GM19438 (cell line): Measurements from ENCODE around the gene CFD.
"Not testable (repeated sequence)": the region's sequence is repeated elsewhere in the genome, so short reads cannot be mapped to it uniquely, and the experiment has no call there.

ENCODE experiments used
- ATAC-seq: cut with Tn5 transposase; IDR thresholded peaks from one replicate; pipeline ENCODE4 v1.9.1; 2021; ENCODE audit warnings: low read depth; ENCODE audit not compliant: unreplicated experiment

Gene CFD

GRCh38 chr19:885536-886224, 26.2 kb downstream of the CFD start:
- ATAC-seq: no peak

GRCh38 chr19:887072-887471, 27.6 kb downstream of the CFD start:
- no peak for ATAC-seq

- ATAC-seq: no peak
Observed at GRCh38 chr19:887599-887998, 28.1 kb downstream of the CFD start.

DNA sequence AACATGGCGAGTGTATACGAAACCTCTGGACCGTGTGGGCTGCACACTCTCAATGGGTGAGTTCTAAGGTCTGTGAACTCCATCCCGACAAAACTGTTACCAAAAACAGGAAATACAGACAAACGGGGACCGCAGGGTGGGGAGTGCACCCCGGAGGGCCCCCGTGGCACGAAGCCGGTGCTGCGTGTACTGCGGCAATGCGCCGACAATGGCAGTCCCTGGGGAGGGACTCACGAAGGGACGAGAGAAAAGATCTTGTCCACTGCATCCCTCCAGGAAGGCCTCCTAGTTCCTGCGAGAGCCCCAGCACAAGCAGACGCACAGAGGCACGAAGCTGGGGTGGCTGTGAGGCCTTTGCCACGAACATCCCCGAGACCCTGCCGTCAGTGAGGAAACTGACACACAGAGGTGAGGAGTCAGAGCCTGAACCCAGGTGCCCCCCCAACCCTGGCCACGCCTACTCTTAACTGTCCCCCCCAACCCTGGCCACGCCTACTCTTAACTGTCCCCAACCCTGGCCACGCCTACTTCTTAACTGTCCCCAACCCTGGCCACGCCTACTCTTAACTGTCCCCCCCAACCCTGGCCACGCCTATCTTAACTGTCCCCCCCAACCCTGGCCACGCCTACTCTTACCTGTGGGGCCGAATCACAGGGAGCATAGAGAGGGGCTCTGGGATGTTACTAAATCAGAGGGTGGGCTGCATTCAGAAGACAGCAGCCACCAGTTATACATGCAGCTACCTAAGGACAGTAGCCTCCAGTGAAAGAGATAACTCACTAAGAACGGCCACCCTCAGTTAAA, 29.3 kb downstream of the CFD start:
- ATAC-seq: no peak

- no peak for ATAC-seq
Observed at GRCh38 chr19:889662-890295, 30.3 kb downstream of the CFD start.

DNA sequence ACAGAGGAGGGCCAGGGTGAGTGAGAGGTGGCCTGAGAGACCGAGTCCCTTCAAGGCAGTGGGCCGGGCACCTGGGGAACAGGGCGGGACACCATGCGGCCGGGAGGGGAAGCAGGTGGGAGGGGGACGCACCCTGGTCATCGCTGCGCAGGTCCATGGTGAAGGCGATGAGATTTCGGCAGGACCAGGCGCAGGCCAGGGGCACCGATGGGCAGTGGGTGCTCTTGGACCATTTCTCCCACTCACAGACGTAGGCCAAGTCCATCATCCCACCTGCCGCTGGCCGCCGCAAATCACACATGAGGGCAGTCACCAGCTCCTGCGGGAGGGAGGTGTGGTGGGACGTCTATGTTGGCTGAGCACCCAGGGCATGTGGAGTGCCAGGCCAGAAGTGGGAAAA, 31.4 kb downstream of the CFD start:
- no peak for ATAC-seq

GRCh38 chr19:891421-892200, 32.1 kb downstream of the CFD start:
- ATAC-seq: not testable (repeated sequence)

DNA sequence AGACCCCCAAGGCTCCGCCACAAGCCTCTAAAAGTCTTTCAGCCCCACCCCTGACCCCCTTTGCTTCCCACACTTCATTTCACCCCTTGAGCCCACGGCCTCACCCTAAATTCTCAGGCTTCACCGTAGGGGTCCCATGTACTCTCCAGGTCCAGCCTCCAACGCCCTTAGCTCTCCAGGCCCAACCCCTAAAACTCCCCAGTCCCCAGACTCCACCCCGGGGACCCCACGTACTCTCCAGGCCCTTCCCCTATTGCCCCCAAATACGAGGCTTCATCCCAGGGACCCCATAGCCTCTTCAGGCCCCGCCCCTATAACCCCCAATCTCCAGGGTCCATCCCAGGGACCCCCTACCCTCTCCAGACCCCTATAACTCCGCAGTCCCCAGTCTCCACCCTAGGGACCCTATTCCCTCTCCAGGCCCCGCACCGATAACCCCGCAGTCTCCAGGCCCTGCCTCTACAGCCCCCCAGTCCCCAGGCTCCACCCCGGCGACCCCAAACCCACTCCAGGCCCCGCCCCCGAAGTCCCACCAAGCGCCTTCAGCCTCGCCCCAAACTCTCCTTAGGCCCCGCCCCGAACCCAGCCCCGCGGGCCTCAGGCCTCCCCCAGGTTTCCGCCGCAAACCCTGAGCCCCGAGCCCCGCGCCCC, 32.9 kb downstream of the CFD start:
- no peak for ATAC-seq

DNA sequence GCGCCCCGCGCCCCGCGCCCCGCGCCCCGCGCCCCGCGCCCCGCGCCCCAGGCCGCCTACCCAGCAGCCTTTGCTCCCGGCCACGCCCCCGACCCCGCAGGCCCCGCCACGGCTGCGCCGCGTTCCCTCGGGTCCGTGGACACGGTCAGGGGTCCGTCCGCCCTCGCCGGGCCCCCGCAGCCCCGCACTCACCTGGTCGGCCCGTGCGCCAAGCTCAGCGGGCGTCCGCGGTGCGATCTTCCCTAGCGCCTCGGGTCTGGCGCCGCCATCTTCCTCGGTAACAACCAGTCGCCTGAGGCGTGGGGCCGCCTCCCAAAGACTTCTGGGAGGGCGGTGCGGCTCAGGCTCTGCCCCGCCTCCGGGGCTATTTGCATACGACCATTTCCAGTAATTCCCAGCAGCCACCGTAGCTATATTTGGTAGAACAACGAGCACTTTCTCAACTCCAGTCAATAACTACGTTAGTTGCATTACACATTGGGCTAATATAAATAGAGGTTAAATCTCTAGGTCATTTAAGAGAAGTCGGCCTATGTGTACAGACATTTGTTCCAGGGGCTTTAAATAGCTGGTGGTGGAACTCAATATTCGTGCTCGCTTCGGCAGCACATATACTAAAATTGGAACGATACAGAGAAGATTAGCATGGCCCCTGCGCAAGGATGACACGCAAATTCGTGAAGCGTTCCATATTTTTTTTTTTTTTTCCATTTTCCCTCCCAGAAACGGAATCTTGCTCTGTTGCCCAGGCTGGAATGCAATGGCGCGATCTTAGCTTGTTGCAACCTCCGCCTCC, 33.6 kb downstream of the CFD start, which contains the start of the genes MED16 and RNU6-9:
Gene MED16, minus strand, starts transcription at position 294 of the 796 bp plus-strand sequence. CDS start 2,056 bp downstream, outside the sequence.
Gene RNU6-9, plus strand, starts transcription at position 591 of the 796 bp plus-strand sequence.
- peak; percentile 81 for ATAC-seq

GRCh38 chr19:896434-896833, 37.0 kb downstream of the CFD start:
- ATAC-seq: no peak

- ATAC-seq: no peak
Observed at GRCh38 chr19:896999-897398, 37.5 kb downstream of the CFD start.

DNA sequence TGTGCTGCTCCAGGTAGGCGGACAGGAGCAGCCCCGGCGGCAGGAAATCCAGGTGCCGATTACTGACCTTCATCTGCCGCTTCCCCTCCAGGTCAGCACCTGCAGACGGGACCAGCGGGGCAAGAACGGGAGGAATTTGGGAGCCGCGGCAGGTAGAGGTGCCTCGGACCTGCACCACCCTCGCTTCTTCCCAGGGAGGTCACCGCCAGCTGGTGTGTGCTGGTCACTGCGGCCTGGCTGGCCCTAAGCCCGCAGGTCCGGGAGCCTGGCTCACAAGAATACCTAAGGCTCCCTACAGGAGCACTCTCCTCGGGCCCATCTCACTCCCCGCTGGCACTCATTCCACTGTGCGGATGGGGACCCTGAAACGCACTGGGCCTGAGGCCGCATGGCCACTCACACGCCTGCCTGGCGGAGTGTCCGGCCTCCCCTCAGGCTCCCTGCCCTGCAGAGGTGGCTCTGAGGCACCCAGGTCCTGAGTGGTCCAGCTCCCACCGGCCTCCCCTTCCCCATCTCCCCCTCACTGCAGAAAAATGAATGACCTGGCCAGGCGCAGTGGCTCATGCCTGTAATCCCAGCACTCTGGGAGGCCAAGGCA, 38.1 kb downstream of the CFD start:
- no peak for ATAC-seq

DNA sequence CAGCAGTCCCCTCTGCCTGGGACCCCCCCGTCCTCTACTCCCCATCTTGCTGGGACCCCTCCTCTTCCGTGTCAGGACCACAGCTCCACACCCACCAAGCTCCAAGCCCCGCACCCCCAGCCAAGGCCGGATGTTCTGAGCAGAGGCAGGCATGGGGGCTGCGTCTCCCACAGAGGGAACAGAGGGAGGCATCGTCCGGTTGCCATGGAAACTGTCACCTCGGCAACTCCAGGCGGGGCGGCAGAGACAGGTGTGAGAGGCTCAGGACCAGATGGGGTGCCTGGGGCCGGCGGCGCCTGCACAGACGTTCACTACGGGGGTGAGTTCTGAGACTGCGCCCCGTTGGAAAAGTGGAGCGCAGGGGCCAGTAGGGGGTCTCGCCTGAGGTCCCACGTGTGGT, 39.2 kb downstream of the CFD start:
- no peak for ATAC-seq

- ATAC-seq: no peak
Observed at GRCh38 chr19:899336-900042, 40.0 kb downstream of the CFD start.

DNA sequence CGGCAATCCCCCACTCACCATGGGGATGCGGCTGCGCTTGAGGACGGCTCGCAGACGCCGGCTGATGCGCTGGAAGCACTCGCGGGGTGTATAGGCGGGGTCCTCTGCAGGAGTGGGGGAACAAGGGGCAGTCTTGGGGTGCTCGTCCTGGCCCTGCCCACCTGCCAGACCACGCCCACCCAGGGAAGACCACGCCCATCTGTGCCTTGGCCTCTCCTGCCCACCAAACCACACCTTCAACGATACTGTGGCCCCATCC, 40.5 kb downstream of the CFD start:
- ATAC-seq: no peak

DNA sequence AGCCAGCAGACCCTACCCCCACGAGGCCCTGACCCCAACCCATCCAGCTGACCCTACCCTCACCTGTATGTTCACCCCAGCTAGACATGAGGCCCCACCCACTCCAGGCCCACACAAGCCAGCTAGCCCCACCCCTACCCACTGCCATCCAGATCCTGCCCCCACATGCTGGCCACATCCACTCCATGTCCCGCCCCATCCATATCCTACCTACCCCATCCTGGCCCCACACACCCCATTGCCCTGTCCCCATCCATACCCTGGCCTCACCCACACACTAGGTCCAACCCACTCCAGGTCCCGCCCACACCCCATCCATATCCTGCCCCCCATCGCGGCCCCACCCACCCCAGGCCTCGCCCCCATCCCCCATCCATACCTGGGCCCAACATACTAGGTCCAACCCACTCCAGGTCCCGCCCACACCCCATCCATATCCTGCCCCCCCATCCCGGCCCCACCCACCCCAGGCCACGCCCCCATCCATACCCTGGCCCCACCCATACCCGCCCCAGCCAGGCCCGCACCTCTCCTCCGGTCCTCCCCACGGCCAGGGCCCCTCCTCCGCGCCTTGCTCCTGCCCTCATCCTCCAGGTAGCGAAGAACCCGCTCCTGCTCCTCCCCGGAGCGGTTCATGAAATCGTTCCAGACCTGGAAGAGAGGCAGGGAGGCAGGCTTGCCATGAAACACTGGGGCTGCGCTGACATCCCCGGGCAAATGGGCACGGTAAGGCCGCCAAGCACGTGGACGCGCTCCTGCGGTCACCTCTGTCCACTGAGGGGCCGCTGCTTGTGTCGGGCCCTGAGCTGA, 41.0 kb downstream of the CFD start:
- ATAC-seq: no peak

DNA sequence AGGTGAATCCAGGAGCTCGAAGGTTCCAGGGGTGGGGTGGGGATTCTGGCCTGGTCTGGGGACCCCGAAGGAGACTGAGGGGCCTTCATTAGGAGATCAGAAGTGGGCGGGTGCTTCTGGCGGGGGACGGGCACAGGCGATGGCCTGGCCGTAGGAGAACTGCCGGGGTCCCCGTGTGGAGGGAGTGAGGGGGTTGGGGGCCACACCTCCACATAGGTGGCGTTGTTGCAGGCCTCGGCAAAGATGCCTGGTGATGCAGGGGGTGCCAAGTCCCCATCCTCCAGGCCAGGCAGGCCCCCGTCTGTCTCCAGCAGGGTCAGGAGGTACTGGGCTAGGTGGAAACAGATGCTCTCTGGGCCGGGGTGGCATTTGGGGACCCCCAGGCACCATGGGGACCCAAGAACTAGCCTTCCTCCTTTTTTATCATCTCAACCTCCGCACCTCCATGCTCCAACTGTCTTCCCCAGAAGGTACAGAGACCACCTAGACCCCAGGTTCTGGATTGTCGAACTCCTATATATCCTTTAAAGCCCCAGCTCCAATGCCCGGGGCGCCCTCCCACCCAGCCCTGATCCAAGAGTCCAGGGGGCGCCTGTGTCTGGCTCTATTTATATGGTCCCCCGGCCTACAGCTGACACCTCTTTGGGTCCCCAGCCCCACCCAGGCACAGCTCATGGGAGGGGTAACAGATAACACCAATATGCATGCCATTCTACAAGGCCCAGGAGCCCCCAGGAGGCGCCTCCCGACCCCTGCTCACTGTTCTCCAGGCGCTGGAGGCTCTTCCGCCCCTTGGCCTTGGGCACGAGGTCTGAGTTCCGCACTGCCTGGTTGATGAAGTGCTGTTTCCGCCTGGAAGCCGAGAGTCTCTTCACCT, 42.0 kb downstream of the CFD start:
- no peak for ATAC-seq
